Measurements from ENCODE around the gene PCNT.

Gene PCNT

DNA sequence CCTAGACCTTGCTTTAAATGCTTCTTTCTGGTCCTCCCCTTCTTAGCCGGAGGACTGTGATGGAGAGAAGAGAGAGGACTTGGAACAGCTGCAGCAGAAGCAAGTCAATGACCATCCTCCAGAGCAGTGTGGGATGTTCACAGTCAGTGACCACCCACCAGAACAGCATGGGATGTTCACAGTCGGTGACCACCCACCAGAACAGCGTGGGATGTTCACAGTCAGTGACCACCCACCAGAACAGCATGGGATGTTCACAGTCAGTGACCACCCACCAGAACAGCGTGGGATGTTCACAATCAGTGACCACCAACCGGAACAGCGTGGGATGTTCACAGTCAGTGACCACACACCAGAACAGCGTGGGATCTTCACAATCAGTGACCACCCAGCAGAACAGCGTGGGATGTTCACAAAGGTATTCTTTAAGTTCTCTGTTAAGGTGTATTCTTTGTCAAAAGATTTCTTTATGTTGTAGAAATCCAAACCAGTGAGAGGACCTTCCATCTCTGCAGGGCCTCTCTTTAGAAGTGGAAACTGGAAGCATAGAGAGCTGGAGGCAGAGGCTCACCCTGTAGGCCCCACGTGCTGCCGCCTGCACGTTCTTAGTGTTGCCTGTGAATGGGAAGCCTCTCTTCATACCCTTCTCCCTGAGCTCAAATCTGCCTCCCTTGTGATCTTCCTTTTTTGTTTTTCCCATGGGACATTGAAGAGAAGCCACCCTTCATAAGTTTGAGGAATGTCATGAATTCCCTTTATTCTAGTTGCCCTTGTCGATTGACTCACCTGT is 10.6 kb downstream of the PCNT start:
- no peak for DNase-seq

- no peak for DNase-seq
These were observed 12.6 kb downstream of the PCNT start for GRCh38 chr21:46336603-46337002.

DNA sequence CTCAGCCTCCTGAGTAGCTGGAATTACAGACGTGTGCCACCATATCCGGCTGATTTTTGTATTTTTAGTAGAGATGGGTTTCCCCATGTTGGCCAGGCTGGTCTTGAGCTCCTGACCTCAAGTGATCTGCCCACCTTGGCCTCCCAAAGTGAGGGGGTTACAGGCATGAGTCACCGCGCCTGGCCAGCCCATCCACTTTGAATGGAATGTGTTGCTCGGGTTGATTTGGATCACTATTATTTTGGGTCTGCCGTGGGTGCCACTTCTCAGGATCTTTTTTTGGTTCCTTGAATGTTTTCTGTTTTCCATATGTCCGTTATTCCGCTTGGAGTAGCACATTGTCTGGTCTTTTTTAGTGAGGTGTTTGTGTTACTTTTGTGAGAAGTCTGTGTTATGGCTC is 17.0 kb downstream of the PCNT start:
- DNase-seq, result no peak

DNA sequence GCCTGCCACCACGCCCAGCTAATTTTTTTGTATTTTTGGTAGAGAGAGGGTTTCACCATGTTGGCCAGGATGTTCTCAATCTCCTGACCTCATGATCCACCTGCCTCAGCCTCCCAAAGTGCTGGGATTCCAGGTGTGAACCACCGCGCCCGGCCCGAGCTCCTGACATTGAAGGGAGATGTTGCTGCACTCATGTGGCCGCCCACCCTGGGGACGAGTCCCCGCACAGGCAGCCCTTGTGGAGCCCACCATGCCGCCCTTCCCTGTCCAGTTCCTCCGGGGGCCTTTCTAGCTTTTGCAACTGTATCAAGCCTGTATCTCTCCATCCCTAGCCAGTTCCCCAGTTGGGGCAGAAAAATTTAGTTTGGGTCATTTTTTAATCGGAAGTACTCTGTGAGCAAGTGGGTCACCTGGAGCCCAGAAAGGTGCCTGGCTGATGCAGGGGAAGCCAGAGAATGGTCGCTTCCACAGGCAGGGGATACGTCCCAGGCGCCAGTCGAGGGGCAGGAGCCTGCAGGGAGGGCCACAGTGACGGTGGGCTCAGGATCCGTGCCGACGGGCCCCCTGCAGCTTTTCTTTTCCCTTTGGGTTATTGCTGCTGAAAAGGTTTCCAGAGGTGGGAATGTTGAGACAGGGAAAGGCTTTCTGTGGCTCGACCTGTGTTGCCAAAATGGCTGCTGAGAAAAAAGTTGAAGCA is 20.4 kb downstream of the PCNT start:
- no peak for DNase-seq

GRCh38 chr21:46345861-46346260 is 21.9 kb downstream of the PCNT start:
- no peak for DNase-seq

GRCh38 chr21:46346296-46347202 is 22.6 kb downstream of the PCNT start:
- no peak for DNase-seq

DNA sequence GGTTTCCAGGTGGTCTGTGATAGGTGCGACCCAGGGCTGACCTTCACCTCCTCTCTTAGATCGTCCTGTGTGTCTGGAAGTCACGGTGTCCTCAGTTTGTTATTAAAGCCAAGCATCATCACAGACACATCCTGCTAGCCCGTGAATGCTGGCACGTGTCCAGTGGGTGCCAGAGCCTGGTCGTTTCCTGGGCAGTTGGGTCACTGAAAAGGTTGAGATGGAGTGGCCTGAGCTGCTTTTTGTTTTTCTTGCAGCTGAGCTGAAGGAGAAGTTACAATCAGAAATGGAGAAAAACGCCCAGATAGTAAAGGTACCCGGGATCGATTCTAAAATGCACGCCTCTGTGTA is 23.2 kb downstream of the PCNT start:
- DNase-seq, result no peak

- DNase-seq, result no peak
These were observed 23.9 kb downstream of the PCNT start for GRCh38 chr21:46347791-46348381.

DNA sequence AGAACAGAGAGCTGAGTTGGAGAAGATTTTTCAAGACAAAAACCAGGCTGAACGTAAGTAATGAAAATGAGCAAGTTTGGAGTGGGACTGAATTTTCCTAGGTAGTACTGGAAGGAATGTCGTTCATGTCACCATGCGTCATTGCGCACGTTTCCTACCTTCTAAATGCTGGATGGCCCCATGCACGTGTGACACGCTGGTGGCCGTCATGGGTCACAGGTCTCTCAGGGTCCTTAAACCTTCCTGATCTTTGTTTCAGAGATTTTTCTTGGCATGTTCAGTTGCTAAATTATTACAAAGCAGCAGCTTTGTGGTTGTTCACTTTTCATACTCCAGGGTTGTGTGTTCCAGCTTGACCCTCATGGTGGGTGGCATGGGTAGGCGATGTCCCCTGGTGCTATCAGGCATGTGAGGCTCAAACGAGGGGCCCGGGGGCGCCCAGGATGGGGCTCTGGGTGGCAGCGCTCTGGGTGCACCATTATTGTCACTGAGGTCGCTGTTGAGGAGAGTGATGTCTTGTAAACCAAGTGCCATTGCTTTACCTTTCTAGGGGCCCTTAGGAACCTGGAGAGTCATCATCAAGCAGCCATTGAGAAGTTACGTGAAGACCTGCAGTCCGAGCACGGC is 25.3 kb downstream of the PCNT start:
- no peak for DNase-seq

DNA sequence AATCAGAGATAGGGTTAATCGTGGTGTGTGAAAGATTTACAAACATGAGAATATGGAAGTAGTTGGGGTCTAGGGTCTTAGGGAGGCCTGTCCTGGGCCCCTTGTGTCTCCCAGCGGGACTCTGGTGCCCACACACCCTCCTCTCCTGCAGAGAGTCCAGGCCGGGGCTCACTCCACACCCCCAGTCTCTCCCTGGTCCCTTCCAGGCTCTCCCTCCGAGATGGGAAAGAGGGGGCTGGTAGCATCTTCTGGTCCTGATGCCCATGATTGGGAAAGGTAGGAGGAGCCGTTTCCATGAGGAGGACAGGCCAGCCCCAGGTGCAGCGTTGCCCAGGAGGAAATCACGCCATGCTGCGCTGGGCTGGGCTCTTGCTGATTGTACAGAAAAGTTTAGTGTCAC is 26.6 kb downstream of the PCNT start:
- no peak for DNase-seq

DNA sequence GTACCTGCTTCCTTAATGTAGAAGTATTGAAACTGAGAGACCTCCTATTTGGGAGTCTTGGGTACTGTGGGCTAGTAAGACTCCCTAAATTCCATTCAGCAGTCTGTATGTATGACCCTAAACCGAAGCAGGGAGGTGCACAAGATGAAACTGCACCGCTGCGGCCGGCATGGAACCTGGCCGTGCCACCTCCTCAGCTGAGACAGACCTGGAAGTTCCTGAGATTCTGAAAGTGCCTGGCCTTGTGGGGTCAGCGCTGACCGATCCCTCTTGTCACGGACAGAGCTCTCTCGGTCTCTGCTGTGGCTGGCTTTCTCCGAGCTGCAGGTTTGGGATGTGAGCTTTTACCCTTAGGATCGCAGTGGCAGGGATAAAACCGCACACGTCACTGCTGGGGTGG is 27.0 kb downstream of the PCNT start:
- DNase-seq, result no peak

- no peak for DNase-seq
These were observed 27.7 kb downstream of the PCNT start for GRCh38 chr21:46351476-46352163.

DNA sequence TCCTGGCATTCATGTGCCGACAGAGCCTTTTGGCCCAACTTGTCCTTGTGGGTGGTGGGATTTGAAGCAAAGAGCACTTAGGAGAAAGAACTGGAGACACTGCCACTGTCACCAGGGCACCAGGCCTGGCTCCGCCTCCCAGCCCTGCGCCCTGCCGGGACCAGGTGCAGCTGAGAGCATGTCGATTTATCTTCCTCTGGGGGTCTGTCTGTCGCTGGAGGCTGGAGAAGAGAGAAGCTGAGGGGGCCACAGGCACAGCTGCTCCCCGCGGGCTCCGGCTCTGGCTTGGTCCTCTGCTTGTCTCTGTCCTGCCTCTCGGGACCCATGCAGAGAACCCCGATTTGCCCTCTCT is 28.2 kb downstream of the PCNT start:
- no peak for DNase-seq

DNA sequence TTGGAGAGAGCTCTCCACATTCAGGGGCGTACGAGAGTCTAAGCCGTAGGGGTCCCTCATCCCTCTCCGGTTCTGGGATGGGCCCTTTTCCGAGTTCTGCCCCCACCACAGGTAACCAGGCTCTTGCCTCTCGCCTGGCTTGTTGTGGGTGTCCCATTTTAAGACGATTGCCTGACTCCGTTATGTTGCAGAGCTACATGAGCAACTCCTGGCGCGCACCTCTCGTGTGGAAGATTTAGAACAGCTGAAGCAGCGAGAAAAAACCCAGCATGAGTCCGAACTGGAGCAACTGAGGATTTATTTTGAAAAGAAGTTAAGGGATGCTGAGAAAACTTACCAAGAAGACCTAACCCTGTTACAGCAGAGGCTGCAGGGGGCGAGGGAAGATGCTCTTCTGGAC is 29.0 kb downstream of the PCNT start:
- DNase-seq, result no peak

- DNase-seq, result no peak
These were observed 30.1 kb downstream of the PCNT start for GRCh38 chr21:46354046-46354445.

GRCh38 chr21:46354518-46354917 is 30.6 kb downstream of the PCNT start:
- no peak for DNase-seq

DNA sequence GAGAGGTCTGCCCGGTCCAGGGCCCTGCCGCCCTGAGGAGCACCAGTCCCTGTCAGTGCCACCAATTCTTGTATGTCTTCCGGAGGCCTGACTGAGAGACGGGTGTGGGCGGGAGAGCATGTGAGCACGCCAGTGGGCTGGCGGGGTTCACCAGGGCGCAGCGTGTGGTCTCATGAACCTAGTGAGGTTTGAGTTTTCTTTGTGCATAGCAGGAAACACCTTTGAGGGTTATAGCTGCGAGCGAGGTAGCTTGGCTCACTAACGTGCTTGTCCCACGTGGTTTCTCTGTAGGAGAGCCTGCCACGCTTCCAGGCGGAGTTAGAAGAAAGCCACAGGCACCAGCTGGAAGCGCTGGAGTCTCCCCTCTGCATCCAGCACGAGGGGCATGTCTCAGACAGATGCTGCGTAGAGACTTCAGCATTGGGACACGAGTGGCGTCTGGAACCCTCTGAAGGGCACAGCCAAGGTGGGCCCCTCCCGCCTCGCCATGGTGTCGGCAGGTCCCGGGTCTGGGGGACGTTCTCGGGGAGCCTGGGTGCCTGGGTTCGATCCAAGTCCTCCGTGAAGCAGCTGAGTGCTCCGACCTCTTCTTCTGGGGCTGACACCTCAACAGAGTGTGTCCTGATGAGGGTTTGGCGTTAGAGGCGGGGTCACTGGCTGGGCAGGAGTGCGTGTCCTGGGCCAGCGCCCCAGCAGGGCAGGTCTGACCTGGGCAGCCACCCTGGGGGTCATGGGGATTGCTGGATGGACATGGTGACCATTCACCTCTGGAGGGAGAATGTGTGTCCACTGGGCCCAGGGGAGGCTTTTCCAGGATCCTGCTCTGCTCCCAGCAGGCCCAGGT is 31.4 kb downstream of the PCNT start:
- no peak for DNase-seq

GRCh38 chr21:46356005-46356338 is 32.0 kb downstream of the PCNT start:
- no peak for DNase-seq

DNA sequence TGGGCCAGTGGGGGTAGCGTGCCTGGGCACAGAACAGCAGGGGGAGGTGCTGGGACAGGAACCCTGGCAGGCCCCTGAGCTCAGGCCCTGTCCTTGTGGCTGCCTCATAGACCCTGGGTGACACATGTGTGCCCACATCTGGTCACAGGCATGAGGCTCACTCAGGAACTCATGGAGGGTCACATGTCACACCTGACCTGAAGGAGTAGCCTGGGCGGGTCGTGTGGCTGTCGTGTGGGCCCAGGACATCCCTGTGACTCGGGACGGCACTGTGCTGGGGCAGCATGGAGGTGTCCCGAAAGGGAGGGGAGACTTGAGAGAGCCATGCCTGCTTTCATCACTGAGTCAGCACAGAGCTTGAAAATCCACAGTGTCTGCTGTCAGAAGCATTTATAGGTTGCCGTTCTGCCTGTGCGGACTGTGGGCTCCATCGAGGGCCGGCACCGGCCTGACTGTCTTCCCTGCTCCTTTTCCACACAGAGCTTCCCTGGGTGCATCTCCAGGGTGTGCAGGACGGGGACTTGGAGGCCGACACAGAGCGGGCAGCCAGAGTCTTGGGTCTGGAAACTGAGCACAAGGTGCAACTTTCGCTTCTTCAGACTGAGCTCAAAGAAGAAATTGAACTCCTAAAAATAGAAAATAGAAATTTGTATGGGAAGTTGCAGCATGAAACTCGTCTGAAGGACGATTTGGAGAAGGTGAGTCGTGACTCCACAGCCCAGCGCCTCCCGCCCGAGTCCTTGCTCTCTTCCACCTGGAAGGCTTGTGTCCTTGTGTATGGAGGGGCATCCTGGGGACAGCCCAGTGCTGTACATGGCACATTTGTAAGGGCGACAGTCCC is 32.8 kb downstream of the PCNT start:
- no peak for DNase-seq

GRCh38 chr21:46357335-46357604 is 33.3 kb downstream of the PCNT start:
- no peak for DNase-seq
